Karpas-422 (cell line): Measurements from ENCODE around the gene TRMU. TPM values are rescaled to one million over a fixed set of nuclear protein-coding genes. Genes with fewer than 3 reads are reported as not detected.

Experiments used
- DNase-seq: peaks from one replicate; pipeline ENCODE4 v3.0.0-alpha.2; 2015
- H2AFZ ChIP-seq: fragments of 200-600 bp; sonication (generic); 2 replicates; pipeline ENCODE4 v1.6.1; 2014; ENCODE audit warnings: antibody characterized with exemption, low read length, mixed read lengths
- H3K27ac ChIP-seq: fragments of 200-600 bp; sonication (generic); 2 replicates; pipeline ENCODE4 v1.5.1; 2014; ENCODE audit warnings: mild to moderate bottlenecking, low read length, moderate library complexity
- H3K27me3 ChIP-seq: fragments of 200-600 bp; sonication (generic); 2 replicates; pipeline ENCODE4 v1.6.1; 2014; ENCODE audit warnings: low read length, mixed read lengths
- H3K36me3 ChIP-seq: fragments of 200-600 bp; sonication (generic); 2 replicates; pipeline ENCODE4 v1.6.1; 2014; ENCODE audit warnings: low read length, mixed read lengths; ENCODE audit not compliant: insufficient read depth
- H3K4me1 ChIP-seq: fragments of 200-600 bp; sonication (generic); 2 replicates; pipeline ENCODE4 v1.6.1; 2014; ENCODE audit warnings: mild to moderate bottlenecking, low read length, mixed read lengths
- H3K4me2 ChIP-seq: fragments of 200-600 bp; sonication (generic); 2 replicates; pipeline ENCODE4 v1.6.1; 2014; ENCODE audit warnings: low read length, low read depth, mild to moderate bottlenecking; ENCODE audit not compliant: poor library complexity, severe bottlenecking
- H3K4me3 ChIP-seq: fragments of 200-600 bp; sonication (generic); 2 replicates; pipeline ENCODE4 v1.5.1; 2014; ENCODE audit warnings: mild to moderate bottlenecking, antibody characterized with exemption, low read length, mixed read lengths
- H3K79me2 ChIP-seq: fragments of 200-600 bp; sonication (generic); 2 replicates; pipeline ENCODE4 v1.6.1; 2014; ENCODE audit warnings: mild to moderate bottlenecking, low read length, mixed read lengths
- H3K9ac ChIP-seq: fragments of 200-600 bp; sonication (generic); 2 replicates; pipeline ENCODE4 v1.6.0; 2014; ENCODE audit warnings: low read length
- H3K9me2 ChIP-seq: fragments of 200-600 bp; sonication (generic), shearing (Covaris generic); replicated peaks from 2 replicates; pipeline ENCODE4 v1.6.0; 2014; ENCODE audit warnings: mild to moderate bottlenecking, low read length, moderate library complexity; ENCODE audit not compliant: insufficient read depth
- H3K9me3 ChIP-seq: fragments of 300-700, 200-600 bp; sonication (generic); 2 replicates; pipeline ENCODE4 v1.6.1; 2014; ENCODE audit warnings: low read length, mixed read lengths
- H4K20me1 ChIP-seq: fragments of 200-600 bp; sonication (generic); 2 replicates; pipeline ENCODE4 v1.6.1; 2014; ENCODE audit warnings: mild to moderate bottlenecking, antibody characterized with exemption, low read length, low read depth; ENCODE audit not compliant: insufficient read depth
- total RNA-seq: library from RNA; depleted of rRNA; stranded (reverse); fragments of >200 nt; shearing (Covaris generic); gene quantifications from 2 replicates; pipeline ENCODE4 v1.2.3, GENCODE V29; 2014; ENCODE audit warnings: low replicate concordance

Gene TRMU
- total RNA-seq, 1 experiment from 2014 or later, result 48.4 TPM

- Histone ChIP-seq H3K4me3 (peak within 1 kb of the TSS; percentile 88), H3K36me3 (peaks cover 28% of the 10 kb centered on the region; the same call in 1 of the 2 replicates)
- peak; percentile 99 for DNase-seq
These were observed 39.0 kb upstream of the TRMU start, which contains the start of gene GTSE1 for GRCh38 chr22:46296257-46297150. Gene GTSE1, plus strand, starts transcription at chr22:46296870. Its CDS starts 531 bp downstream, at chr22:46297401.

GRCh38 chr22:46297151-46297812, 38.2 kb upstream of the TRMU start:
- H3K4me3 ChIP-seq, result peak overlapping the region; percentile 88
- peak; percentile 71 for DNase-seq
- peaks cover 46% of the 10 kb centered on the region for H3K79me2 ChIP-seq
- H3K9me2 ChIP-seq, result no peaks in the 10 kb centered on the region
- H4K20me1 ChIP-seq, result no peaks in the 10 kb centered on the region
- no peaks in the 10 kb centered on the region for H3K9me3 ChIP-seq
- peak overlapping the region; percentile 86 for H3K9ac ChIP-seq
- H2AFZ ChIP-seq, result peak overlapping the region; percentile 29; the same call in 1 of the 2 replicates
- H3K27me3 ChIP-seq, result no peaks in the 10 kb centered on the region
- H3K4me2 ChIP-seq, result peak overlapping the region; percentile 91
- H3K4me1 ChIP-seq, result peaks cover 37% of the 10 kb centered on the region
- peaks cover 24% of the 10 kb centered on the region; the same call in 1 of the 2 replicates for H3K36me3 ChIP-seq
- peak overlapping the region; percentile 60 for H3K27ac ChIP-seq

More at GRCh38 chr22:46296257-46297150, 39.0 kb upstream of the TRMU start, which contains the start of gene GTSE1:
- H3K27me3 ChIP-seq, result no peaks in the 10 kb centered on the region
- peaks cover 44% of the 10 kb centered on the region for H3K79me2 ChIP-seq
- peak within 1 kb of the TSS; percentile 91 for H3K4me2 ChIP-seq
- peak within 1 kb of the TSS; percentile 81 for H3K27ac ChIP-seq
- H3K4me1 ChIP-seq, result peaks cover 37% of the 10 kb centered on the region
- peak within 1 kb of the TSS; percentile 90 for H3K9ac ChIP-seq
- H4K20me1 ChIP-seq, result no peaks in the 10 kb centered on the region
- no peaks in the 10 kb centered on the region for H3K9me2 ChIP-seq
- H3K9me3 ChIP-seq, result no peaks in the 10 kb centered on the region
- H2AFZ ChIP-seq, result peak within 1 kb of the TSS; percentile 80; the same call in 1 of the 2 replicates

GRCh38 chr22:46299101-46299500, 36.4 kb upstream of the TRMU start:
- no peak overlapping the region for H3K4me3 ChIP-seq
- H3K4me1 ChIP-seq, result peaks cover 23% of the 10 kb centered on the region
- H3K9me3 ChIP-seq, result no peaks in the 10 kb centered on the region
- 0 out of 2 replicates have a peak, but pooled peaks cover 4% of the 10 kb centered on the region for H4K20me1 ChIP-seq
- no peak for DNase-seq
- peaks cover 25% of the 10 kb centered on the region; the same call in 1 of the 2 replicates for H3K36me3 ChIP-seq
- no peak overlapping the region for H2AFZ ChIP-seq
- no peak overlapping the region for H3K9ac ChIP-seq
- no peak overlapping the region for H3K27ac ChIP-seq
- no peaks in the 10 kb centered on the region for H3K9me2 ChIP-seq
- H3K79me2 ChIP-seq, result peaks cover 62% of the 10 kb centered on the region
- no peaks in the 10 kb centered on the region for H3K27me3 ChIP-seq
- H3K4me2 ChIP-seq, result no peak overlapping the region

GRCh38 chr22:46300491-46300890, 35.0 kb upstream of the TRMU start:
- no peak overlapping the region for H3K9ac ChIP-seq
- H3K27me3 ChIP-seq, result no peaks in the 10 kb centered on the region
- H3K79me2 ChIP-seq, result peaks cover 76% of the 10 kb centered on the region
- peaks cover 16% of the 10 kb centered on the region for H3K4me1 ChIP-seq
- H3K9me2 ChIP-seq, result no peaks in the 10 kb centered on the region
- no peak overlapping the region for H3K4me3 ChIP-seq
- H2AFZ ChIP-seq, result no peak overlapping the region
- H3K36me3 ChIP-seq, result peaks cover 25% of the 10 kb centered on the region; the same call in 1 of the 2 replicates
- H4K20me1 ChIP-seq, result 0 out of 2 replicates have a peak, but pooled peaks cover 4% of the 10 kb centered on the region
- H3K4me2 ChIP-seq, result no peak overlapping the region
- H3K27ac ChIP-seq, result no peak overlapping the region
- no peaks in the 10 kb centered on the region for H3K9me3 ChIP-seq
- no peak for DNase-seq

GRCh38 chr22:46303347-46303965, 32.1 kb upstream of the TRMU start:
- H3K4me3 ChIP-seq, result no peak overlapping the region
- peaks cover 81% of the 10 kb centered on the region for H3K79me2 ChIP-seq
- no peak overlapping the region for H3K27ac ChIP-seq
- H3K27me3 ChIP-seq, result no peaks in the 10 kb centered on the region
- H2AFZ ChIP-seq, result no peak overlapping the region
- no peaks in the 10 kb centered on the region for H3K4me1 ChIP-seq
- H4K20me1 ChIP-seq, result 0 out of 2 replicates have a peak, but pooled peaks cover 4% of the 10 kb centered on the region
- H3K9me2 ChIP-seq, result no peaks in the 10 kb centered on the region
- peaks cover 32% of the 10 kb centered on the region for H3K36me3 ChIP-seq
- H3K9me3 ChIP-seq, result no peaks in the 10 kb centered on the region
- H3K4me2 ChIP-seq, result no peak overlapping the region
- no peak overlapping the region for H3K9ac ChIP-seq
- no peak for DNase-seq

GRCh38 chr22:46308283-46308988, 27.1 kb upstream of the TRMU start:
- Histone ChIP-seq H3K27ac (no peak overlapping the region), H2AFZ (no peak overlapping the region), H3K79me2 (peaks cover 56% of the 10 kb centered on the region)

GRCh38 chr22:46309526-46310085, 25.9 kb upstream of the TRMU start:
- Histone ChIP-seq H3K27me3 (no peaks in the 10 kb centered on the region), H3K4me1 (no peaks in the 10 kb centered on the region), H3K79me2 (peaks cover 45% of the 10 kb centered on the region), H3K9me2 (no peaks in the 10 kb centered on the region), H3K9ac (no peak overlapping the region), H3K36me3 (peaks cover 26% of the 10 kb centered on the region), H4K20me1 (no peaks in the 10 kb centered on the region), H3K9me3 (no peaks in the 10 kb centered on the region), H2AFZ (no peak overlapping the region), H3K4me2 (no peak overlapping the region), H3K27ac (no peak overlapping the region), H3K4me3 (no peak overlapping the region)
- no peak for DNase-seq

More at GRCh38 chr22:46308283-46308988, 27.1 kb upstream of the TRMU start:
- Histone ChIP-seq H3K4me2 (no peak overlapping the region), H3K4me3 (no peak overlapping the region), H4K20me1 (no peaks in the 10 kb centered on the region), H3K27me3 (no peaks in the 10 kb centered on the region), H3K9me3 (no peaks in the 10 kb centered on the region), H3K9ac (no peak overlapping the region), H3K9me2 (no peaks in the 10 kb centered on the region), H3K4me1 (no peaks in the 10 kb centered on the region), H3K36me3 (peaks cover 24% of the 10 kb centered on the region)
- DNase-seq, result no peak
